ENCODE results near the gene NPAS2. TPM values are rescaled to one million over a fixed set of nuclear protein-coding genes. Genes with fewer than 3 reads are reported as not detected.

The NPAS2 gene
- total and polyA plus RNA-seq, 2 donors (not counting 3 experiments of a cell fraction or from before 2014, with no cell fraction given): 29.0 to 53.9 TPM

GRCh38 chr2:100936070-100936741 lies 116.3 kb downstream of the NPAS2 start:
- no TSS peak for BruUV-seq (replicated peaks)
- no peaks in the 10 kb centered on the region for H3K79me2 ChIP-seq (ENCODE audit: control insufficient read depth, insufficient read depth, low read length)
- dilution Hi-C loops (cut with MboI; ENCODE audit: extremely low pct_ligation_motif_present, low sequenced_read_pairs) (no loop called here), intact Hi-C loops (cut with micrococcal nuclease) (no loop called here)
- no peak overlapping the region for H3K9ac ChIP-seq (replicated peaks; ENCODE audit: extremely low read depth, insufficient read depth, low read length)
- H4K20me1 ChIP-seq (replicated peaks; ENCODE audit: control insufficient read depth, extremely low read depth, insufficient read depth, low read length): no peaks in the 10 kb centered on the region
- no peaks in the 10 kb centered on the region for H3K9me1 ChIP-seq (replicated peaks; ENCODE audit: control insufficient read depth, extremely low read depth, insufficient read depth, low read length)
- no peak for DNase-seq (ENCODE audit: low read depth, low spot score)
- no peak overlapping the region for H2AFZ ChIP-seq (ENCODE audit: low read depth, low read length)
- H3K9me3 ChIP-seq (replicated peaks; ENCODE audit: control insufficient read depth, insufficient read depth, low read length): no peaks in the 10 kb centered on the region
- CTCF ChIA-PET: interaction anchor here (0.6 to 2.7 kb wide), 2 partner anchors 11 to 315 kb away, joined by 4 to 9 read pairs; no protein-coding TSS in a partner anchor
- H3K4me1 ChIP-seq (ENCODE audit: control insufficient read depth, extremely low read depth, insufficient read depth, low read length): peaks cover 9% of the 10 kb centered on the region
- POLR2A ChIA-PET: no interaction called here
- H3K4me3 ChIP-seq (replicated peaks in 1 of 3; ENCODE audit: insufficient read depth in 1 of 3, low read depth in 1 of 3, low read length in 3 of 3): no peak overlapping the region
- FAIRE-seq: no peak
- H3K27ac ChIP-seq (ENCODE audit: insufficient read depth, low read depth, low read length): no peak overlapping the region
- H3K27me3 ChIP-seq (ENCODE audit: control insufficient read depth in 2 of 2, insufficient read depth in 2 of 2, low read length in 2 of 2): no peaks in the 10 kb centered on the region
- TF ChIP-seq MYC (IDR thresholded peaks at IDR 0.05; ENCODE audit: low read depth, low read length): no peak
- no peak for TF ChIP-seq JUN (IDR thresholded peaks at IDR 0.05; ENCODE audit: borderline replicate concordance, insufficient read depth, insufficient read length, low read depth)
- H3K4me2 ChIP-seq (ENCODE audit: insufficient read depth, low read length): no peak overlapping the region
- H3K36me3 ChIP-seq (ENCODE audit: control insufficient read depth in 2 of 2, extremely low read depth in 1 of 2, insufficient read depth in 2 of 2, low read length in 2 of 2): peaks cover 0 to 12% of the 10 kb centered on the region in 2 experiments

DNA sequence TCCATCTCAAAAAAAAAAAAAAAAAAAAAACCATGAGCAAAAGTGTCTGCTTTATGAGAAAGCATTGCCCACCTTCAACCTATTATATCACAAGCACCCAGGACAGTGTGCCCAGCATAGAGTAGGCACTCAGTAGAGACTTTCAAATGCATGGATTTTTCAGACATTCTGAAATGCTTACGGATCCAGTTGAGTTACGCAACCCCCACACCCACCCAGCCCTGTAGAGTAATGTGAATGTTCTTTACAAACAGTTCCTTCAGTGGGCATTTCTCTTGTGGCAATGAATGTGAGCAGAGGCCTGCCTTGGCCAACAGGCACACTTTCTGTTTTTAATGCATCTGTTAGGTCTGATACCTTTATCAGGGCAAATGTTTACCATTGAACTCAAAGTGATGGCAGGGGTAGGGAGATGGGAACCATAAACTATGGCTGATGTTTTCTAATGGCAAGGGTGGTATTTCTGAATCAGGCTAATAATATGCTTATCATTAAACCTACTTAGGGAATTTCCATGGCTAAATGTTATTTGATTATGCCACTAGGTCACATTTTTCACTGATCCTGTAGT lies 117.1 kb downstream of the NPAS2 start:
- Histone ChIP-seq H3K4me2 (ENCODE audit: insufficient read depth, low read length) (no peak overlapping the region), H4K20me1 (replicated peaks; ENCODE audit: control insufficient read depth, extremely low read depth, insufficient read depth, low read length) (no peaks in the 10 kb centered on the region), H3K36me3 (ENCODE audit: control insufficient read depth in 2 of 2, extremely low read depth in 1 of 2, insufficient read depth in 2 of 2, low read length in 2 of 2) (peaks cover 0 to 14% of the 10 kb centered on the region in 2 experiments), H2AFZ (ENCODE audit: low read depth, low read length) (no peak overlapping the region), H3K4me1 (ENCODE audit: control insufficient read depth, extremely low read depth, insufficient read depth, low read length) (peaks cover 9% of the 10 kb centered on the region), H3K27ac (ENCODE audit: insufficient read depth, low read depth, low read length) (no peak overlapping the region), H3K9me1 (replicated peaks; ENCODE audit: control insufficient read depth, extremely low read depth, insufficient read depth, low read length) (no peaks in the 10 kb centered on the region), H3K27me3 (ENCODE audit: control insufficient read depth in 2 of 2, insufficient read depth in 2 of 2, low read length in 2 of 2) (no peaks in the 10 kb centered on the region), H3K9me3 (replicated peaks; ENCODE audit: control insufficient read depth, insufficient read depth, low read length) (no peaks in the 10 kb centered on the region), H3K4me3 (replicated peaks in 1 of 3; ENCODE audit: insufficient read depth in 1 of 3, low read depth in 1 of 3, low read length in 3 of 3) (no peak overlapping the region), H3K79me2 (ENCODE audit: control insufficient read depth, insufficient read depth, low read length) (no peaks in the 10 kb centered on the region), H3K9ac (replicated peaks; ENCODE audit: extremely low read depth, insufficient read depth, low read length) (no peak overlapping the region)
- no peak for TF ChIP-seq FOS (IDR thresholded peaks at IDR 0.05; ENCODE audit: borderline replicate concordance, insufficient read depth, low read length)
- TF ChIP-seq POLR2AphosphoS5 (IDR thresholded peaks at IDR 0.05; ENCODE audit: insufficient read depth, low read depth, low read length): no peak
- TF ChIP-seq MYC (IDR thresholded peaks at IDR 0.05; ENCODE audit: low read depth, low read length): no peak
- TF ChIP-seq MAX (IDR thresholded peaks at IDR 0.05; ENCODE audit: insufficient read depth, insufficient read length): no peak
- TF ChIP-seq POLR2A (IDR thresholded peaks at IDR 0.05; ENCODE audit: low read depth, low read length): no peak
- TF ChIP-seq GATA2 (IDR thresholded peaks at IDR 0.05; ENCODE audit: insufficient read depth, insufficient read length, low read depth, low read length): no peak
- TF ChIP-seq EZH2 (IDR thresholded peaks at IDR 0.05; ENCODE audit: borderline replicate concordance, low read depth, low read length, severe bottlenecking): no peak
- TF ChIP-seq, protein P1, sequence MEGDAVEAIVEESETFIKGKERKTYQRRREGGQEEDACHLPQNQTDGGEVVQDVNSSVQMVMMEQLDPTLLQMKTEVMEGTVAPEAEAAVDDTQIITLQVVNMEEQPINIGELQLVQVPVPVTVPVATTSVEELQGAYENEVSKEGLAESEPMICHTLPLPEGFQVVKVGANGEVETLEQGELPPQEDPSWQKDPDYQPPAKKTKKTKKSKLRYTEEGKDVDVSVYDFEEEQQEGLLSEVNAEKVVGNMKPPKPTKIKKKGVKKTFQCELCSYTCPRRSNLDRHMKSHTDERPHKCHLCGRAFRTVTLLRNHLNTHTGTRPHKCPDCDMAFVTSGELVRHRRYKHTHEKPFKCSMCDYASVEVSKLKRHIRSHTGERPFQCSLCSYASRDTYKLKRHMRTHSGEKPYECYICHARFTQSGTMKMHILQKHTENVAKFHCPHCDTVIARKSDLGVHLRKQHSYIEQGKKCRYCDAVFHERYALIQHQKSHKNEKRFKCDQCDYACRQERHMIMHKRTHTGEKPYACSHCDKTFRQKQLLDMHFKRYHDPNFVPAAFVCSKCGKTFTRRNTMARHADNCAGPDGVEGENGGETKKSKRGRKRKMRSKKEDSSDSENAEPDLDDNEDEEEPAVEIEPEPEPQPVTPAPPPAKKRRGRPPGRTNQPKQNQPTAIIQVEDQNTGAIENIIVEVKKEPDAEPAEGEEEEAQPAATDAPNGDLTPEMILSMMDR (IDR thresholded peaks at IDR 0.05; ENCODE audit: extremely low read depth in 1 of 2, insufficient read depth in 1 of 2, low read depth in 1 of 2, low read length in 2 of 2): no peak
- no peak for TF ChIP-seq JUN (IDR thresholded peaks at IDR 0.05; ENCODE audit: borderline replicate concordance, insufficient read depth, insufficient read length, low read depth)
- dilution Hi-C loops (cut with MboI; ENCODE audit: extremely low pct_ligation_motif_present, low sequenced_read_pairs) (no loop called here), intact Hi-C loops (cut with micrococcal nuclease) (no loop called here)
- no TSS peak for BruUV-seq (replicated peaks)
- no peak for FAIRE-seq
- POLR2A ChIA-PET: no interaction called here
- DNase-seq (ENCODE audit: low read depth, low spot score): no peak
- CTCF ChIA-PET: interaction anchor here (0.6 to 2.7 kb wide), 2 partner anchors 12 to 316 kb away, joined by 4 to 9 read pairs; no protein-coding TSS in a partner anchor
